ENCODE measurements around the gene PIRT.
"Not testable (repeated sequence)": the region's sequence is repeated elsewhere in the genome, so short reads cannot be mapped to it uniquely, and the experiment has no call there.

Gene PIRT

GRCh38 chr17:10837921-10838320 lies at the start of gene PIRT:
Gene PIRT (minus strand): TSS chr17:10838087. CDS start chr17:10825645, 12,442 bp downstream.
- H3K27ac ChIP-seq (ENCODE audit: low read depth, low read length), result no peak within 1 kb of the TSS

GRCh38 chr17:10881959-10882358 lies 44.1 kb upstream of the PIRT start:
- Histone ChIP-seq H3K4me3 (ENCODE audit: low read depth in 1 of 2, low read length in 2 of 2) (no peak overlapping the region), H3K27ac (ENCODE audit: low read depth, low read length) (no peak overlapping the region), H3K36me3 (ENCODE audit: control insufficient read depth in 1 of 2, insufficient read depth in 2 of 2, low read length in 2 of 2) (no peaks in the 10 kb centered on the region), H3K9me3 (ENCODE audit: control insufficient read depth in 1 of 2, low read length in 2 of 2) (no peaks in the 10 kb centered on the region), H3K9ac (ENCODE audit: low read depth in 1 of 2, low read length in 2 of 2) (no peak overlapping the region), H3K4me1 (ENCODE audit: control insufficient read depth in 1 of 2, insufficient read depth in 2 of 2, low read length in 2 of 2) (no peaks in the 10 kb centered on the region), H3K27me3 (ENCODE audit: control insufficient read depth in 1 of 2, insufficient read depth in 2 of 2, low read length in 2 of 2) (no peaks in the 10 kb centered on the region)

More at GRCh38 chr17:10837921-10838320, at the start of gene PIRT:
- Histone ChIP-seq H3K27me3 (ENCODE audit: control insufficient read depth in 1 of 2, insufficient read depth in 2 of 2, low read length in 2 of 2) (no peaks in the 10 kb centered on the region), H3K4me1 (ENCODE audit: control insufficient read depth in 1 of 2, insufficient read depth in 2 of 2, low read length in 2 of 2) (peaks cover 10 to 17% of the 10 kb centered on the region in 2 donors), H3K36me3 (ENCODE audit: control insufficient read depth in 1 of 2, insufficient read depth in 2 of 2, low read length in 2 of 2) (no peaks in the 10 kb centered on the region), H3K9ac (ENCODE audit: low read depth in 1 of 2, low read length in 2 of 2) (peak within 1 kb of the TSS in 1 of 2 donors; percentile 16), H3K4me3 (ENCODE audit: low read depth in 1 of 2, low read length in 2 of 2) (peak within 1 kb of the TSS; percentile 5 to 11), H3K9me3 (ENCODE audit: control insufficient read depth in 1 of 2, low read length in 2 of 2) (no peaks in the 10 kb centered on the region)

GRCh38 chr17:10879190-10879836 lies 41.4 kb upstream of the PIRT start:
- Histone ChIP-seq H3K27me3 (ENCODE audit: control insufficient read depth in 1 of 2, insufficient read depth in 2 of 2, low read length in 2 of 2) (no peaks in the 10 kb centered on the region), H3K4me3 (ENCODE audit: low read depth in 1 of 2, low read length in 2 of 2) (no peak overlapping the region), H3K27ac (ENCODE audit: low read depth, low read length) (no peak overlapping the region)

GRCh38 chr17:10875984-10876555 lies 38.2 kb upstream of the PIRT start:
- Histone ChIP-seq H3K27ac (ENCODE audit: low read depth, low read length) (no peak overlapping the region), H3K4me3 (ENCODE audit: low read depth in 1 of 2, low read length in 2 of 2) (no peak overlapping the region), H3K9ac (ENCODE audit: low read depth in 1 of 2, low read length in 2 of 2) (no peak overlapping the region), H3K9me3 (ENCODE audit: control insufficient read depth in 1 of 2, low read length in 2 of 2) (no peaks in the 10 kb centered on the region), H3K4me1 (ENCODE audit: control insufficient read depth in 1 of 2, insufficient read depth in 2 of 2, low read length in 2 of 2) (no peaks in the 10 kb centered on the region), H3K36me3 (ENCODE audit: control insufficient read depth in 1 of 2, insufficient read depth in 2 of 2, low read length in 2 of 2) (no peaks in the 10 kb centered on the region), H3K27me3 (ENCODE audit: control insufficient read depth in 1 of 2, insufficient read depth in 2 of 2, low read length in 2 of 2) (no peaks in the 10 kb centered on the region)

More at GRCh38 chr17:10879190-10879836, 41.4 kb upstream of the PIRT start:
- H3K4me1 ChIP-seq (ENCODE audit: control insufficient read depth in 1 of 2, insufficient read depth in 2 of 2, low read length in 2 of 2), result no peaks in the 10 kb centered on the region
- H3K36me3 ChIP-seq (ENCODE audit: control insufficient read depth in 1 of 2, insufficient read depth in 2 of 2, low read length in 2 of 2), result no peaks in the 10 kb centered on the region
- no peak overlapping the region for H3K9ac ChIP-seq (ENCODE audit: low read depth in 1 of 2, low read length in 2 of 2)
- H3K9me3 ChIP-seq (ENCODE audit: control insufficient read depth in 1 of 2, low read length in 2 of 2), result no peaks in the 10 kb centered on the region

GRCh38 chr17:10875430-10875851 lies 37.6 kb upstream of the PIRT start:
- no peak overlapping the region for H3K27ac ChIP-seq (ENCODE audit: low read depth, low read length)
- H3K4me3 ChIP-seq (ENCODE audit: low read depth in 1 of 2, low read length in 2 of 2), result no peak overlapping the region
- H3K27me3 ChIP-seq (ENCODE audit: control insufficient read depth in 1 of 2, insufficient read depth in 2 of 2, low read length in 2 of 2), result no peaks in the 10 kb centered on the region
- no peaks in the 10 kb centered on the region for H3K36me3 ChIP-seq (ENCODE audit: control insufficient read depth in 1 of 2, insufficient read depth in 2 of 2, low read length in 2 of 2)
- no peaks in the 10 kb centered on the region for H3K9me3 ChIP-seq (ENCODE audit: control insufficient read depth in 1 of 2, low read length in 2 of 2)
- no peaks in the 10 kb centered on the region for H3K4me1 ChIP-seq (ENCODE audit: control insufficient read depth in 1 of 2, insufficient read depth in 2 of 2, low read length in 2 of 2)
- no peak overlapping the region for H3K9ac ChIP-seq (ENCODE audit: low read depth in 1 of 2, low read length in 2 of 2)

- Histone ChIP-seq H3K4me3 (ENCODE audit: low read depth in 1 of 2, low read length in 2 of 2) (no peak overlapping the region), H3K36me3 (ENCODE audit: control insufficient read depth in 1 of 2, insufficient read depth in 2 of 2, low read length in 2 of 2) (no peaks in the 10 kb centered on the region), H3K27me3 (ENCODE audit: control insufficient read depth in 1 of 2, insufficient read depth in 2 of 2, low read length in 2 of 2) (no peaks in the 10 kb centered on the region), H3K4me1 (ENCODE audit: control insufficient read depth in 1 of 2, insufficient read depth in 2 of 2, low read length in 2 of 2) (no peaks in the 10 kb centered on the region), H3K9me3 (ENCODE audit: control insufficient read depth in 1 of 2, low read length in 2 of 2) (no peaks in the 10 kb centered on the region), H3K27ac (ENCODE audit: low read depth, low read length) (no peak overlapping the region), H3K9ac (ENCODE audit: low read depth in 1 of 2, low read length in 2 of 2) (no peak overlapping the region)
These were observed 34.0 kb upstream of the PIRT start for GRCh38 chr17:10871914-10872313.

GRCh38 chr17:10870336-10871050 lies 32.6 kb upstream of the PIRT start:
- Histone ChIP-seq H3K36me3 (ENCODE audit: control insufficient read depth in 1 of 2, insufficient read depth in 2 of 2, low read length in 2 of 2) (no peaks in the 10 kb centered on the region), H3K4me3 (ENCODE audit: low read depth in 1 of 2, low read length in 2 of 2) (no peak overlapping the region), H3K27me3 (ENCODE audit: control insufficient read depth in 1 of 2, insufficient read depth in 2 of 2, low read length in 2 of 2) (no peaks in the 10 kb centered on the region), H3K9me3 (ENCODE audit: control insufficient read depth in 1 of 2, low read length in 2 of 2) (no peaks in the 10 kb centered on the region), H3K4me1 (ENCODE audit: control insufficient read depth in 1 of 2, insufficient read depth in 2 of 2, low read length in 2 of 2) (no peaks in the 10 kb centered on the region), H3K9ac (ENCODE audit: low read depth in 1 of 2, low read length in 2 of 2) (no peak overlapping the region), H3K27ac (ENCODE audit: low read depth, low read length) (no peak overlapping the region)

- not testable (repeated sequence) for H3K36me3 ChIP-seq (ENCODE audit: control insufficient read depth in 1 of 2, insufficient read depth in 2 of 2, low read length in 2 of 2); H3K4me1 ChIP-seq (ENCODE audit: control insufficient read depth in 1 of 2, insufficient read depth in 2 of 2, low read length in 2 of 2); H3K9me3 ChIP-seq (ENCODE audit: control insufficient read depth in 1 of 2, low read length in 2 of 2); H3K27me3 ChIP-seq (ENCODE audit: control insufficient read depth in 1 of 2, insufficient read depth in 2 of 2, low read length in 2 of 2); H3K27ac ChIP-seq (ENCODE audit: low read depth, low read length); H3K4me3 ChIP-seq (ENCODE audit: low read depth in 1 of 2, low read length in 2 of 2); H3K9ac ChIP-seq (ENCODE audit: low read depth in 1 of 2, low read length in 2 of 2)
These were observed 30.9 kb upstream of the PIRT start for GRCh38 chr17:10868744-10869143.

GRCh38 chr17:10859051-10859450 lies 21.2 kb upstream of the PIRT start:
- Histone ChIP-seq H3K27ac (ENCODE audit: low read depth, low read length) (no peak overlapping the region), H3K4me3 (ENCODE audit: low read depth in 1 of 2, low read length in 2 of 2) (no peak overlapping the region), H3K4me1 (ENCODE audit: control insufficient read depth in 1 of 2, insufficient read depth in 2 of 2, low read length in 2 of 2) (no peaks in the 10 kb centered on the region), H3K9ac (ENCODE audit: low read depth in 1 of 2, low read length in 2 of 2) (no peak overlapping the region), H3K9me3 (ENCODE audit: control insufficient read depth in 1 of 2, low read length in 2 of 2) (no peaks in the 10 kb centered on the region), H3K27me3 (ENCODE audit: control insufficient read depth in 1 of 2, insufficient read depth in 2 of 2, low read length in 2 of 2) (no peaks in the 10 kb centered on the region), H3K36me3 (ENCODE audit: control insufficient read depth in 1 of 2, insufficient read depth in 2 of 2, low read length in 2 of 2) (no peaks in the 10 kb centered on the region)

GRCh38 chr17:10857976-10858375 lies 20.1 kb upstream of the PIRT start:
- no peak overlapping the region for H3K27ac ChIP-seq (ENCODE audit: low read depth, low read length)
- H3K9me3 ChIP-seq (ENCODE audit: control insufficient read depth in 1 of 2, low read length in 2 of 2), result no peaks in the 10 kb centered on the region
- no peaks in the 10 kb centered on the region for H3K4me1 ChIP-seq (ENCODE audit: control insufficient read depth in 1 of 2, insufficient read depth in 2 of 2, low read length in 2 of 2)
- H3K27me3 ChIP-seq (ENCODE audit: control insufficient read depth in 1 of 2, insufficient read depth in 2 of 2, low read length in 2 of 2), result no peaks in the 10 kb centered on the region
- H3K4me3 ChIP-seq (ENCODE audit: low read depth in 1 of 2, low read length in 2 of 2), result no peak overlapping the region
- H3K9ac ChIP-seq (ENCODE audit: low read depth in 1 of 2, low read length in 2 of 2), result no peak overlapping the region
- no peaks in the 10 kb centered on the region for H3K36me3 ChIP-seq (ENCODE audit: control insufficient read depth in 1 of 2, insufficient read depth in 2 of 2, low read length in 2 of 2)
